ENCODE results near the gene TIGD1.

The TIGD1 gene

DNA sequence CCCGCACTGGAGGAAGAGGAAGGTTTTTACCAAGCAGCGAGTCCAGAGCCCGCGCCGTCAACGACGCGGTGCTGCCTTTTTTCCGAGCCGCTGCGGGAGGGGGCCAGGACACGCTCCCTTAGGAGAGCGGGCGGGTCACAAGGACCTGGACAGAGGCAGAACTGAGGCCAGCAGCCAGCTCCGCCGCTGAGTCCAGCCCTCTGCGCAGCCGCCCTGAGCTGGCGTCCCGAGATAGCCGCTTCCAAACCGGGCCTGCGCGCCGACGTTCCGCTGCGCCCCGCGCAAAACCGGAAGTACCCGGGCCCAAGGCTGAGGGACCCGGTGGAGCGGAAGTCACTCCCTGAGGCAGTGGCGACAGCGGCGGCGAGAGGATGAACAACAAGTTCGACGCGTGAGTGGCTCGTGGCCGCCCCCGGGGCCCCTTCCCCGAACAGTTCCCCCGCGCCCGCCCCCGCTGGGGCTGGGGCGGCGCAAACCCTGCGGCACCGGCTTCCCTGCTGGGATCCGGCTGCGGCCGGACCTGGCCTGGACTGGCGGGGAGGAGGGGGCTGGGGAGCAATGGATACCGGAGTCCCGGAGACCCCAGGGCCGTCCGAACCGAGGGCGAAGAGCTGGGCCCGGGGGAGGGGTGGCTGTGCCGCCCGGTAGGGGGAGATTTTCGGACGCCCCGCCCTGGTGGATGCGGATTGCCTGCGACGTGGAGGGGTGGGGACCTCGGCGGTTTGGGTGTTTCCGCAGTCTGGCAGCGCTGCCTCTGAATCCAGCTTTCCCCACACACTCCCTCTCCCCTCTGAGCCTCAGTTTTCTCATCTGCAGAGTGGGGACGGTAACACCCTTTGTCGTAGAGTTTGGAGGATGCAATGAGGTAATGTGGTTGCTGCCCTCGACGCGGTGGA is at the start of gene TIGD1, which contains the start of gene EIF4E2:
TSS of gene TIGD1 (minus strand) at position 204 of the 896 bp plus-strand sequence. CDS start 675 bp downstream, outside the sequence.
TSS of gene EIF4E2 (plus strand) at position 336 of the 896 bp plus-strand sequence. CDS start at position 372, 36 bp downstream.
- DNase-seq (ENCODE audit: low spot score) = peak; percentile 85

DNA sequence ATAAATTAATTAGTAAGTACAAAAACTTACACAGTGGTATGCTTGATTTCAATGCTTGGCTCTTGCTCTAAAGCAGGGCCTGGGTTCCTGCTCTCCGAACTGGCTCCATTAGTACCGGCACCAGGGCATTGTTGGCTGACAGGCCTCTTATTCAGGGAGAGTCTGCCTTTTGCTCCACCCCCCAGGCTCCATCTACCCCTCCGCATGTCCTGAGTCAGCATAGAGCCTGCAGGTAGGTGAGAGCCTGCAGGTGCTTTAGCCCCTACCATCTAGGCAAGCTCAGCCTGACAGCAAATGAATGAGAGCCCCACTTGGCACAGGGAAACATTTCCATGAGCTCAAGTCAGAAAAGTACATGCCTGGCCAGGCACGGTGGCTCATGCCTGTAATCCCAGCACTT is 47.9 kb upstream of the TIGD1 start:
- no peak for DNase-seq (ENCODE audit: low spot score)

DNA sequence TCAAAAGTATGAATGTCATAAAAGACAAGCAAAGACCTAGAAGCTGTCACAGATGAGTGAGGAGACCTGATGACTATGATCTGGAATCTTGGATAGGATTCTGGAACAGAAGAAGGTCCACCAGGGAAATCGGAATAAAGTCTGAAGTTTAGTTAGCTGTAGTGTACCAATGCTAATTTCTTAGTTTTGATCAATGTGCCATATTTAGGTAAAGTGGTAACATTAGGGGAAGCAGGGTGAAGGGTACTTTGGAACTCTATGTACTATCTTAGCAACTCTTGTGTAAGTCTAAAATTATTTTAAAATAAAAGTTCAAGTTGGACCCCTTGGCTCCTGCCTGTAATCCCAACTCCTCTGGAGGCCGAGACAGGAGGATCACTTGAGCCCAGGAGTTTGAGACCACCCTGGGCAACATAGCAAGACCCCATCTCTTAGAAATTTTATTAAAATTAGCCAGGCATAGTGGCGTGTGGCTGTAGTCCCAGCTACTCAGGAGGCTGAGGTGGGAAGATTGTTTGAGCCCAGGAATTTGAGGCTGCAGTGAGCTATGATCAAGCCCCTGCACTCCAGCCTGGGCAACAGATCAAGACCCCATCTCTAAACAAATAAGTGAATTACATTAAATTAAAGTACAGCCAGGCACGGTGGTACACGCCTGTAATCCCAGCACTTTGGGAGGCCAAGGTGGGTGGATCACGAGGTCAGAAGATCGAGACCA is 47.2 kb upstream of the TIGD1 start:
- DNase-seq (ENCODE audit: low spot score) = no peak

DNA sequence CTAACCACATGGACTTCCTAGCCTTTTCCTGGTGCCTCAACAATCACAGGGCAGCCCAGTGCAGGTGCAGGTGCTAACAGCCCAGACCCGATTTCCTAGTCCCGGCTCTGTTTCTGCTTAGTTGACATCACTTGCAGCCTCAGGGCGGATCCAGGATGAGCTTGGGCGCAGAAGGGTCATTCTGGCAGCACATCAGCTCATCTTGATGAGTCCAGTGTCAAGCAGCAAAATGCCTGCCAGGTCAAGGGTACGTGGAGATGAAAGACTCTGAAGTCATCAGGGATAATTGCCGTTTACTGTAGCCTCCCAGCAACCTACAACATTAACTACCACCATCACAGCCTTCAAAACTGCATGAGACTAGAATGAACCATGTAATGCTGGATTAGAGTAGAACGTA is 43.6 kb upstream of the TIGD1 start:
- DNase-seq (ENCODE audit: low spot score) = no peak

DNA sequence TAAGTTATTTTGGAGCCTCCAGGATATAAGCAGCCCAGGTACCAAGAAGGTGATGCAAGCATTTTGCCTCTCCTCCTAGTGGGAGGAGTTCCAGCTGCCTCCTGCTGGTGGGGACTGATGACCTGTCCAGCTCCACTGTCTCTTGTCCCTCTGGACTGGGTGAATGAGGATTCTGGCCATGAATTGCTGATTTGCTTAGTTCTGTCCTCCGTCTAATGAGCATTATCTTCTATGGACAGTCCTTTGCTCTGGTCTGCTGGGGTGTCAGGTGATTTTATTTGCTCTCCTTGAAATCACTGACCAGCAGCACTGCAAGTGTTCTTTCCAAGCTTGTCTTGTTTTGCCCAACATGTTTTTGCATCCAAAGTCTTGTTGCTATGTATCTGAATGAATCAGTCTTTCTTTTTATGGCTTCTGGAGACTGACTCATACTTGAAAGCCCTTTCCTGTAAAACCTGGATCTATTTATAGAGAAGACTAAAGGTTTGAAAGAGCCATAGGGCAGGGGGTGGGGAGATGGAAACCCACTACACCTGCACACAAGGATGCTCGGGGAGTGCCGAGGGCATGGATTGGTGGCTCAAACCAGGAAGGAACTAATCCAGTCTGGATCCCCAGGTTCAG is 42.5 kb upstream of the TIGD1 start:
- DNase-seq (ENCODE audit: low spot score) = peak; percentile 12

DNA sequence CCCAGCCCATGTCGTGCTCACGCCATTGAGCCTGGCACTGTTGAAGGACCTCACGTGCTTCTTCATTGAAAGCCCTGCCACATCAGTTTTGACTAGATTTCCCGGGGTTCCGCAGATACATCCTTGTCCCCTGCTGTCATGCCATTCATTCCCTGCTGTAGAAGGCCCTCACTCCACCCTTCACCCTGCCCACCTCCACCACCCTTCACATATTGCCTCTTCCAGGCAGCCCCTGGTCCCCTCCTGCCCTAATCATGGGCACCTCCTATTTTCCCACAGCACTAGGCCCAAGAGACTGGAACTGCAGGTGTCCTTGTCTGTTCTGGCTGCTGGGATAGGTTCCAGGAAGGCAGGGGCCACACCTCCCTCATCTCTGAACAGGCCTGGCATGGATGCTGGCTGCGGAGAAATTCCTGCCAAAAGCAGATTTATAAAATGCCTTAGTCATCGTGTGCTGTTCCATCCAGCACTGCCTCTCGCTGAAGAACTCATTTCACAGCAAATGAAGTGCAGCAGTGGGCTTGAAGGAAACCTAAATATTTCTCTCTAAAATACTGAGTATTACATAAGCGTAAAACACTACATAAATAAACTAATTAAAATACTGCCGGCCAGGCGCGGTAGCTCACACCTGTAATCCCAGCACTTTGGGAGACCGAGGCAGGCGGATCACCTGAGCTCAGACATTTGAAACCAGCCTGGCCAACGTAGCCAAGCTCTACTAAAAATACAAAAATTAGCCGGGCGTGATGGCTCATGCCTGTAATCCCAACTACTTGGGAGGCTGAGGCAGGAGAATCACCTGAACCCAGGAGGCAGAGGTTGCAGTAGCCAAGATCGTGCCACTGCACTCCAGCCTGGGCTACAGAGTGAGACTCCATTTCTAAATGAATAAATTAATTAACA is 38.6 kb upstream of the TIGD1 start:
- DNase-seq (ENCODE audit: low spot score) = no peak

DNA sequence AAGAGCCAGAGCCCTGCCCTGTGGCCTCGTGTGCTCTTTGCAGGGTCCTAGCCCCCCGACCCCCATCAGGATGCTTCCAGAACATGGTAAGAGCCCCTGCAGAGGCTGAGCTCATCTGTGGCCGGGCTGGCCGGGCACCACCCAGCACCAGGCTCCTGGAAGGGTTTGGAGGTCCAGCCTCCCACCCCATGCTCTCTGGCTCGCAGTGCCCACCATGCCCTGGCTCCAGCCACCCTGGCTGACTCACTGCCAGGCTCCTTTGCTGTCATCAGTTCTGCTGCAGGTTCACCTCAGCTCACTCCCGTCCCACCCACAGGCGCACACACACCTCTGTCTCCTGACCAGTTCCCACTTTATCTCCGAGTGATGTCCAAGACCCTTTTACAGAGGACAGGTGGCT is 37.7 kb upstream of the TIGD1 start:
- no peak for DNase-seq (ENCODE audit: low spot score)

DNA sequence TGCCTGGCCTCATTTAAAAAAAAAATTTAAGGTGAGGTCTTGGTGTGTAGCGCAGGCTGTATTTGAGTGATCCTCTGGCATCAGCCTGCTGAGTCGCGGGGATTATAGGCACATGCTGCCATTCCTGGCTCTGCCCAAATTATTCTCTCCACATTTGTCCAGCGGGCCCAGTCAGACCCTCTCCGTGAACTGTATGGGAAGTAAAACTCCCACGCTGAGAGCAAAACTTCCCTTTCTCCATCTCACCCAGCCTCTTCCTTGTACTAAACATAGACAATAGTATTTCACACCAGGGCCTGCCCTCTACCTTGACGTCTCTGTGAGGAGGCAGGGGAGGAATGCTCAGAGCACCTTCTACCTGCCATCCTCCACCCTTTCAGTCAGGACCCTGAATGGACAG is 37.2 kb upstream of the TIGD1 start:
- no peak for DNase-seq (ENCODE audit: low spot score)

DNA sequence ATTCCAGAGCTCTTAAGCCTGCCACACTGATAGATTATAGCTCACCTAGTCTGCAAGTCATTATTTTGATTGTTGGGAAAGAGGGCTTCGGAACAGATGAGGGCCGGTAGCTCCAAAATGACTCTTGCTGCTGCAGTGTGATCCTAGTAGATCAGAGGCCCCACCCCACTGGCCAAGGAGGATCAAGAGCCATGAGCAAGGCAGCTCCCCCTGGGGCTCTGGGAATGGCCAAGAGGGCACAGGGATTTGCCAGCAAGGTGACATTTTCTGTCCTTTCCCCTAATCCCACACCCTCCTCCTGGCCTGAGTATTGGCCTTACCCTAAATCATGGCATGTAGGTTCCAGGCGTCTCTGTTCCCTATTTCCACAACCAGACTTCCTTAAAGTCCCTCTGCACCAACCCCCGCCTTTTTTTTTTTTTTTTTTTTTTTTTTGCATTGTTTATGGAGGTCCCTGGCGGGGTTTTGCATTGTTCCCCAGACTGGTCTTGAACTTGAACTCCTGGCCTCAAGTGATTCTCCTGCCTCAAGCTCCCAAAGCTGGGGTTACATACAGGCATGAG is 36.7 kb upstream of the TIGD1 start:
- no peak for DNase-seq (ENCODE audit: low spot score)

DNA sequence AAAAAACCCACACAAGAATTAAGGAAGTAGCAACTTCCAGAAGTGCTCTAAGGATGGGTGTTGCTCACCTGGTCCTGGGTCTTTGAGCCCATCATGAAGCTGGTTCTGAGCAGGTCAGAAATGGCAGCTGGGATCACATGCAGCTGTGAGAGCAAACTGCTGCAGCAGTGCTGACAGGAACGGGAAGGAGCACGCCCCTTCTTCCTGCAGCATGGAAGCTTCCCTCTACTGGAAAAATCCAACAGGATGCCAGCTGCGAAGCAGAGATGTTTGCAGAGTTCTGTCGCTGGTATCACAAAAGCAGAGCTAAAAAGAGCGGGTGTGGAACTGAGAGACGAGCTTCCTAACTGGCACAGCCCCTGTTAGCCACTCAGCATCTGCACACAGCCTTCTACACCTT is 33.9 kb upstream of the TIGD1 start:
- DNase-seq (ENCODE audit: low spot score) = no peak

DNA sequence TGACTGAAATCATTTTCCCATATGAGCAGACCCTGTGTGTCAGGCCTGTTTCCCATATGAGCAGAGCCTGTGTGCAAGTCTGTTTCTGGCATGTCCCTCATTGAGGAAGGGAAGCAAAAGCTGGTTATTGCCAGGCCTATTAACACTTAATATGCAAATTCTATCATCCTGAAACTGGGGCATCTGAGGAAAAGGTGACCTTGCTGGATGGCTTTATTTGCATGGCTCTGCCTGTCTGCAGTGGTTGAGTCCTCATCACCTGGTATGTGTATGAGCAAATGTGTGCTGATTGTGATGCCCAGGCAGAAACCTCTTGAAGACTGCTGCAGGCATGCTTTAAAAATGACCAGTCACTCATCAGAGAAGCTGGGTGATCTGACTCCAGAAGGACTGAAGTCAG is 31.4 kb upstream of the TIGD1 start:
- DNase-seq (ENCODE audit: low spot score) = no peak

DNA sequence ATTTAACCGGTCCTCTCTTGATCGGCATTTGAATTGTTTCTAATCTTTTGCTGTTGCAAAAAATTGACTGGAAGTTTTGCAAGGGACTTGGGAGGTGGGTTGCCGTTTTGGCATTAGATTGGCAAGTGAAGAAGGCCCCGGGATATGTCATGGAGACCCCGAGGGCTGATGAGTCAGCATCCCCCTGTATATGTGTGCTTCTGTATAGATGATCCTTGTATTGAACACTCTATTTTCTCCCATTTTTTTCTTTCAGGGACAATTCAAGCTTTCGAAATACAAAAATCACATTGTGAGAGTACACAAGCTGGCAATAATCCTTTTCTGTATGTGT is 30.3 kb upstream of the TIGD1 start:
- no peak for DNase-seq (ENCODE audit: low spot score)

DNA sequence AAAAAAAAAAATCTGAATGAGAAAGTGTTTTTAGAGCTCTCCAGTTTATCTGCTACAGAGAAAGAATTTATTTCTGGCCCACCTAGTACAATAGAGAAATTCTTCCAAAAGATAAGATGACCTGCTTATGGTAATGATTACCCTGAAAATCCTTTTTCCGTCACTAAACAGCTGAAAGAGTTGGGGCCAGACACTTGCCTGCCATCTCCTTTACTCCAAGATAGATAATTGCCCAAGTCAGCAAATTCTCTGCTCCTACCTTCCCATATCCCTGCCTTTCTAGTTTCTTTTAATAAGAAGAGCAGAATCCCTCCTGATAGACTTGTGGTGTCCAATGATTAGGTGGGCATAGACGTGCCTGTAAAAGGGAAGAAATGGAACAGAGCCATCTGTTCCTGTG is 28.3 kb upstream of the TIGD1 start:
- no peak for DNase-seq (ENCODE audit: low spot score)

DNA sequence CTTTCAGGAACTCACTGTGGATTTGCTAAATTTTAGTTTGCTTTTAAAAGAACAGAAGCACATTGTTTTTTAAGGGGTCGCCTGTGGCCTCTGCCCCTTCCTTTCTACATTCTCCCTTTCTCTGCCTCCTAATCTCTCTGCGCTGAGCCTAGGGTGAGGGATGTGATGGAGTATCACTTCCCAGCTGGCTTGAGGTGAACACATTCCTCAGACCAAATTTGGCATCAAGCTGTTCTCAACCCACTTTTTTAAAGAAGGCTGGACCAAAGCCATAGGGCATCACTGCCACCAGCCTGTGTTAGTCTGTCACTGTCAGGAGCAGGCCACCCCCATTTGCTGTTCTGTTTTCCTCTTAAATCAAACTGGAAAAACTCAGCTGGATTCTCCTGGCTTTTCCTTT is 27.5 kb upstream of the TIGD1 start:
- DNase-seq (ENCODE audit: low spot score) = no peak

DNA sequence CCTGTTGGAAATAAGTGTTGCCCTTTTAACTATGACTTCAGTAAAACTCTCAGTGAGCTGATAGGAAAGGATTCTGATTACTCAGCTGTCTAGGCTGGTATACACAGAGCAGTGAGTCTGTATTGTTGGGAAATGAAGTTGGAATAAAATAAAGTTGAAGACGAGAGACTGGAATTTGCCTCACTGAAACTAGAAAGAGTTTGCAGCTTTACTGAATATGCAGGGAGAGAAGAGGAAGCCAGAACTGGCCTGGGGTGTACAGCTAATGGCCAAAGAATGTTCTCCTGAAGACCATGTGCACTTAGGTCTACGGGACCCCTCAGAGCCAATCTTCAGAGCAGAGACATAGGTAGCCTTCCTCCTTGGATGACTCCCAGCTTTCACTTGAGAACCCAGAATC is 26.6 kb upstream of the TIGD1 start:
- no peak for DNase-seq (ENCODE audit: low spot score)

DNA sequence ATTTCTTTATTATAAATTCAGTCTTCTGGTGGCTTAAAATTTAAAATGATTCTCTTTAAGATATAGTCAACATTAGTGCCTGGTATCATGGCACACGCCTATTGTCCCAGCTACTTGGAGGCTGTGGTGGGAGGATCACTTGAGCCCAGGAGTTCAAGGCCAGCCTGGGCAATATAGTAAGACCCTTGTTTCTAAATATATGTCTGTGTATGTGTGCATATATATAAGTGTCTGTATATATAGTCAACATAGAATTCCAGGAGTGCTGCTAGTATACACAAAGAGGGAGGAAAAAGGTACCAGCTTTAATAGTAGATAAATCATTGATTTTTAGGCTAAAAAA is 25.0 kb upstream of the TIGD1 start:
- DNase-seq (ENCODE audit: low spot score) = no peak

DNA sequence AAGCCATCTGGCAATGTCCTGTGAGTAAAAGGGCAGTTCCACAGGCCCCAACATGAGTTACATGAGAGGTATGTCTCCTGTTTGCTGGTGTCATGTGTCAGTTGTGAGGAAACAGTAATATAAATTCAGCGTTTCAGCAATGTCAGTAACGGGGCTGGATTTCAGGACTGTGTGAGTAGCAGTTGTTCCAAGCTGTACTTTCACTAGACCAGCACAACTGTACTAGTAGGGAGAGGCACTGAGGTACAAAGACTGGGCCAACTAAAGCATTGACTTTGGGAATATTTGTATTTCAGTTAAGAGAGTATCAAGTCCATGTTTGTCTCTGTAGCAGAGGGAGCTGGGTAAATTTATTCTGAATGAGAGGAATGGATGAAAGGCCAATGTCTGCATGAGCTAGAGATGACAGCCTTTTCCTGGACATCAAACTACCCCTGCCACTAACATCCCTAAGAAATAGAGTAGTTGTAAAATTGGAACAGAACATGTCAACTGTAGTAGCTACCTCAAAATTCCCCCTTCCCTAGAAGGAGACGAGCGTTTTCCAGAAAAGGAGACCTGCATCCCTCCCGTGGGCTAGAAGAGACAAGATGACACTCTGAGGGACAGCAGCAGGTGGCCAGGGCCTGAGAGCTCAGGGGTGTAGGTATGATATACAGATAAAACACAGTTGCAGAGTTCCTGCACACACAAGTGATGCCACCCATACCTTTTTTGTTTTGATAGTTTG is 24.5 kb upstream of the TIGD1 start:
- no peak for DNase-seq (ENCODE audit: low spot score)

DNA sequence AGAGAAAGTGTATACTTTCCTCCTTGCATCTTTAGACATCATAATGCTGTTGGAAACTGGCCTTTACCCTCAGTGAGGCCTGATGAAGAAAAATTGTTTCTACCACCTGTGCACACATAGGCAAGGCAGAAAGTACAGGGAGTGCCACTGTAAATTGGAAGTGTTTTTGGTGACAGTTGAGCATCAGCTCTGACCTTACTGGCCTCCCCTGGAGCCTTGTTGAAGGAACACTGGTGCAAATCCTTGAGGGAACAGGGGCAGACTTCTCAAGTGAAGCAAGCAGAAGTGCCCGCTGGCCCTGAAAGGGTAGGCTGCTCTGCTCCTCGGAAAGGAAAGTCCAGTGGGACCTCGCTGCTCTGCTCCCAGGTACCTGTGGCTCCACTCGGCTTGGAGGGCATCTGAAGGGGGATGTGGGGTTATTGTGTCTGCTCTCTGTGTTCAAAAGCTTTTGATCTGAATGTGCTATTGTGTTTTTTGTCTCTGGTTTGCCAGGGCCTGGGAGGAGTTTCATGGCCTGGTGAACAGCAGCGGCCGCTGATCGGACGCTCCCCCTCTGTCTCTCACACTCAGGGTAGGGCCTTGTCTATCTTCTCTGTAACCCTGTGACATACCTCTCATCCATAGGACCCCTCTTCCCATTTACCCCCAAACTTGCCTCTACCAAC is 23.5 kb upstream of the TIGD1 start:
- DNase-seq (ENCODE audit: low spot score) = no peak

DNA sequence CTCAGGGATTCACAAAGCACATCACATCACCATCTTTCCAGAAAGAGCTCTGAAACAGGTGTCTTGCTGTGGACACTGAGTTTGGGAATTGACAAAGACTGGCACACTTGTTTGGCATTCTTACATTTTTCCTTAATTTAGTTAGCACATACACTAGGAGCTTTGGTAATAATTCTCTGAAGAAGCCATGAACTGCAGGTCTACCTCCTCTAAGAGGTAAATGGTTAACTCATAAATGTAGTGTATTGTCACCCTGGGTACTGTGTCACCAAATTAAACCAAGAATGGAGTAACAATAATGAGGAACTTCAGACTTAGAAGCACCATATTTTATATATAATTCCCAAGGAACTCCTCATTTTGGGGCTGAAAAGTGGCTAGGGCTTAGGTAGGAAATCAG is 22.7 kb upstream of the TIGD1 start:
- DNase-seq (ENCODE audit: low spot score) = no peak

DNA sequence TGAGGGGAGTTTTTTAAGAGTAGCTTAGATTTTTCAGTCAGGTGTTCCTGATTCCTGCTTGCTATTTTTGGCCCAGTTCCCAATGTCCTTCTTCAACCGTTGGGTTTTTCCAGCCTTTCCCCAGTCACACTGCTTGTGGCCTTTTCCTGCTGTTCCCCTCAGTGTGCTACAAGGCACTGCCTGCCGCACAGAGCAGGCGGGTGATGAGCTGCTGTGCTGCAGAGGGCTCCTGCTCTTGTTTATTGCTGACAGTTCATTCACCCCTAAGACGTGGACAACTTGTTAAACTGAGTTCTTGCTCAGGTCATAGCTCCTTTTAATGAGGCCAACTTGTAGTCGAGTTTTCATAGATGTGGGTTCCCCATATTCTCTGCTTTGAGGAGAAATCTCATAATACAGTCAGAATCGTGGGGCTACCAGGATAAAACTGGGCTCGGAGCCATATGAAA is 20.7 kb upstream of the TIGD1 start:
- DNase-seq (ENCODE audit: low spot score) = no peak

Measured in hematopoietic multipotent progenitor cell treated with erythropoietin and hydrocortisone succinate and interleukin-3 and kit ligand, for 15 days (in vitro differentiated cells).